ENCODE results near the gene TREML4. TPM values are rescaled to one million over a fixed set of nuclear protein-coding genes. Genes with fewer than 3 reads are reported as not detected.

TREML4 gene
- total and polyA plus RNA-seq, 9 of the 15 experiments (the other 6 are each of a cell fraction or from before 2014, with no cell fraction given), result not detected

DNA sequence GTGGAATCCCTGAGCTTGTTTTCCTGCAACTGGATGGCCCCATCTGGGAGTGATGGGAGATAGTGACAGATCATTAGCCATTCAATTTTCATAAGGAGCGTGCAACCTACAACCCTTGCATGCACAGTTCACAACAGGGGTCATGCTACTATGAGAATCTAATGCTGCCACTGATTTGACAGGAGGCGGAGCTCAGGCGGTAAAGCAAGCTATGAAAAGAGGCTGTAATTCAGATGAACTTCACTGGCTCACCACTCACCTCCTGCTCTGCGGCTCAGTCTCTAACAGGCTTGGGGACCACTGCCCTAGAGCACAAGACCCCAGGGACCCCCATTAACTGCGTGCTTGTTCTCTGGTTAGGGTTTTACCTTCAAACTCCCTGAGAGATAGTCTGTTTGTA is 12.4 kb upstream of the TREML4 start:
- Histone ChIP-seq H2AFZ (ENCODE audit: low read depth, low read length) (no peak overlapping the region), H3K36me3 (ENCODE audit: control insufficient read depth, insufficient read depth, low read length) (no peaks in the 10 kb centered on the region), H3K9me3 (replicated peaks; ENCODE audit: control insufficient read depth, insufficient read depth, low read depth, low read length) (peaks cover 8% of the 10 kb centered on the region; the same call in 1 of the 2 replicates), H3K9me1 (ENCODE audit: control insufficient read depth, insufficient read depth, low read length) (no peaks in the 10 kb centered on the region), H3K27ac (ENCODE audit: extremely low read depth, low read depth, low read length) (no peak overlapping the region), H3K4me1 (replicated peaks in 1 of 2; ENCODE audit: control insufficient read depth in 2 of 2, insufficient read depth in 2 of 2, low read length in 2 of 2) (no peaks in the 10 kb centered on the region), H3K4me2 (ENCODE audit: insufficient read depth, low read length) (no peak overlapping the region), H4K20me1 (replicated peaks; ENCODE audit: control insufficient read depth, insufficient read depth, low read length) (no peaks in the 10 kb centered on the region), H3K4me3 (no peak overlapping the region), H3K9ac (ENCODE audit: insufficient read depth in 1 of 2, low read depth in 2 of 2, low read length in 2 of 2) (no peak overlapping the region), H3K27me3 (ENCODE audit: control insufficient read depth in 2 of 2, insufficient read depth in 2 of 2, low read length in 2 of 2) (no peaks in the 10 kb centered on the region), H3K79me2 (ENCODE audit: control insufficient read depth, insufficient read depth, low read length) (no peaks in the 10 kb centered on the region)
- no peak for TF ChIP-seq DIDO1 (tag; IDR thresholded peaks at IDR 0.05; ENCODE audit: low read depth)
- TF ChIP-seq NFXL1 (CRISPR knock-in tag; IDR thresholded peaks at IDR 0.05), result no peak
- TF ChIP-seq, protein P1, sequence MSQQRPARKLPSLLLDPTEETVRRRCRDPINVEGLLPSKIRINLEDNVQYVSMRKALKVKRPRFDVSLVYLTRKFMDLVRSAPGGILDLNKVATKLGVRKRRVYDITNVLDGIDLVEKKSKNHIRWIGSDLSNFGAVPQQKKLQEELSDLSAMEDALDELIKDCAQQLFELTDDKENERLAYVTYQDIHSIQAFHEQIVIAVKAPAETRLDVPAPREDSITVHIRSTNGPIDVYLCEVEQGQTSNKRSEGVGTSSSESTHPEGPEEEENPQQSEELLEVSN (IDR thresholded peaks at IDR 0.05; ENCODE audit: borderline replicate concordance in 1 of 2, extremely low read depth in 1 of 2, insufficient read depth in 1 of 2, insufficient read length in 1 of 2, low read depth in 1 of 2, low read length in 1 of 2, poor library complexity in 1 of 2, severe bottlenecking in 1 of 2), result no peak
- no peak for TF ChIP-seq ZNF184 (CRISPR knock-in tag; IDR thresholded peaks at IDR 0.05)
- no peak for TF ChIP-seq ZNF3 (CRISPR knock-in tag; IDR thresholded peaks at IDR 0.05)
- 10% methylated on average over 5 of the region's 5 CpGs for WGBS (ENCODE audit: insufficient coverage, low coverage, missing lambda C conversion rate)
- ATAC-seq, result no peak
- intact Hi-C loops (cut with micrococcal nuclease), result no loop called here
- no peak for DNase-seq (ENCODE audit: extremely low read depth in 1 of 4, low spot score in 3 of 4)
- FAIRE-seq, result no peak
- in situ Hi-C loops (cut with MboI), result no loop called here
- POLR2A ChIA-PET, result no interaction called here
- CTCF ChIA-PET (ENCODE audit: low intra/inter-chr PET ratio), result no interaction called here
- no TSS peak for BruUV-seq (replicated peaks)

DNA sequence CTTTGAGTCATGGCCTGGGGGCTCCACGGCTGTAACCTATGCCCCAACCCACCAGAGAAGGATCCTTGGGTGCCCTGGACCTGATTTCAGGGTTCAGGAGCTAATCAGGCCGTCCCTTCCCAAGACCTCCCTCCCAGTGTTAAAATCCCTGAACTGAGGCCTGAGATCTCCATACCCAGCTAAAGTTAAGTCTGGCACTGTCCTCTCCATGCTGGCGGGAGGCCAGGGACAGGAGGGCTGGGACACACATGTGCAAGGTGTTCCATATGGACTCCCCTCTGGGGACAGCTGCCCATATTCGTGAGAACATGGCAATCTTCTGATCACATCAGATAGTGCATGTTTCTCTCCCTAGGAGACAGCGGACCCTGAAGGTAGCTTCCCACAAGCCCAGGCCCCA is 11.5 kb upstream of the TREML4 start:
- Histone ChIP-seq H3K27ac (ENCODE audit: extremely low read depth, low read depth, low read length) (no peak overlapping the region), H3K4me3 (no peak overlapping the region), H4K20me1 (replicated peaks; ENCODE audit: control insufficient read depth, insufficient read depth, low read length) (no peaks in the 10 kb centered on the region), H3K4me2 (ENCODE audit: insufficient read depth, low read length) (no peak overlapping the region), H3K9me1 (ENCODE audit: control insufficient read depth, insufficient read depth, low read length) (no peaks in the 10 kb centered on the region), H3K79me2 (ENCODE audit: control insufficient read depth, insufficient read depth, low read length) (no peaks in the 10 kb centered on the region), H2AFZ (ENCODE audit: low read depth, low read length) (no peak overlapping the region), H3K4me1 (replicated peaks in 1 of 2; ENCODE audit: control insufficient read depth in 2 of 2, insufficient read depth in 2 of 2, low read length in 2 of 2) (no peaks in the 10 kb centered on the region), H3K9ac (ENCODE audit: insufficient read depth in 1 of 2, low read depth in 2 of 2, low read length in 2 of 2) (no peak overlapping the region), H3K36me3 (ENCODE audit: control insufficient read depth, insufficient read depth, low read length) (no peaks in the 10 kb centered on the region), H3K9me3 (replicated peaks; ENCODE audit: control insufficient read depth, insufficient read depth, low read depth, low read length) (peaks cover 8% of the 10 kb centered on the region; the same call in 1 of the 2 replicates), H3K27me3 (ENCODE audit: control insufficient read depth in 2 of 2, insufficient read depth in 2 of 2, low read length in 2 of 2) (no peaks in the 10 kb centered on the region)
- BruUV-seq (replicated peaks), result no TSS peak
- FAIRE-seq, result no peak
- ATAC-seq, result no peak
- in situ Hi-C loops (cut with MboI), result no loop called here
- WGBS (ENCODE audit: insufficient coverage, low coverage, missing lambda C conversion rate), result 0% methylated on average over 5 of the region's 5 CpGs
- ChIA-PET POLR2A (interaction anchor here (1.4 kb wide), 1 partner anchor 34 kb away, joined by 3 read pairs; no protein-coding TSS in a partner anchor), CTCF (ENCODE audit: low intra/inter-chr PET ratio) (no interaction called here)
- TF ChIP-seq NUFIP1 (IDR thresholded peaks at IDR 0.05; ENCODE audit: partially characterized antibody) (no peak), GTF2A2 (tag; IDR thresholded peaks at IDR 0.05) (no peak), PTTG1 (tag; IDR thresholded peaks at IDR 0.05; ENCODE audit: low read depth) (no peak)
- DNase-seq (ENCODE audit: extremely low read depth in 1 of 4, low spot score in 3 of 4), result no peak
- intact Hi-C loops (cut with micrococcal nuclease), result no loop called here
